Fibroblast of lung (primary cell): Measurements from ENCODE around the gene EEF2K. TPM values are rescaled to one million over a fixed set of nuclear protein-coding genes. Genes with fewer than 3 reads are reported as not detected.

ENCODE experiments used
- DNase-seq, 2 donors: peaks; one replicate each; pipeline versions ENCODE4 v3.0.0 to v3.0.0-alpha.2; 2010; ENCODE audit warnings: low read depth in 2 of 2
- H2AFZ ChIP-seq: 2 replicates; pipeline ENCODE4 v1.5.1; 2012; ENCODE audit warnings: low read length, control low read depth, inconsistent platforms
- H3K27ac ChIP-seq: 2 replicates; pipeline ENCODE4 v1.5.1; 2011; ENCODE audit warnings: low read length, control low read depth; ENCODE audit not compliant: insufficient read depth
- H3K27me3 ChIP-seq: 2 replicates; pipeline ENCODE4 v1.5.1; 2011; ENCODE audit warnings: mild to moderate bottlenecking, low read length; ENCODE audit not compliant: control insufficient read depth, insufficient read depth
- H3K36me3 ChIP-seq: 2 replicates; pipeline ENCODE4 v1.5.1; 2011; ENCODE audit warnings: low read length; ENCODE audit not compliant: control insufficient read depth, insufficient read depth
- H3K4me1 ChIP-seq: 2 replicates; pipeline ENCODE4 v1.5.1; 2011; ENCODE audit warnings: low read length; ENCODE audit not compliant: control insufficient read depth, insufficient read depth; ENCODE audit errors: extremely low read depth
- H3K4me2 ChIP-seq: 2 replicates; pipeline ENCODE4 v1.5.1; 2011; ENCODE audit warnings: low read length, control low read depth; ENCODE audit not compliant: insufficient read depth; ENCODE audit errors: extremely low read depth
- H3K4me3 ChIP-seq, 4 experiments: fragments of 200-600 bp in 1 of 4; sonication (generic) in 1 of 4; replicated peaks in 1 of 4; 2 replicates each; pipeline ENCODE4 v1.5.1; 2011 to 2016; ENCODE audit warnings: low read length in 4 of 4, low read depth in 3 of 4, mild to moderate bottlenecking in 3 of 4, control low read depth in 2 of 4, inconsistent platforms in 1 of 4, mixed read lengths in 1 of 4; ENCODE audit not compliant: insufficient read depth in 1 of 4; ENCODE audit errors: control extremely low read depth in 1 of 4
- H3K79me2 ChIP-seq: 2 replicates; pipeline ENCODE4 v1.5.1; 2012; ENCODE audit warnings: mild to moderate bottlenecking, low read length, inconsistent platforms; ENCODE audit not compliant: control insufficient read depth, insufficient read depth
- H3K9ac ChIP-seq: 2 replicates; pipeline ENCODE4 v1.5.1; 2011; ENCODE audit warnings: mild to moderate bottlenecking, low read length, control low read depth; ENCODE audit not compliant: insufficient read depth
- H3K9me3 ChIP-seq: 2 replicates; pipeline ENCODE4 v1.5.1; 2012; ENCODE audit warnings: low read depth, low read length; ENCODE audit not compliant: control insufficient read depth, insufficient read depth
- H4K20me1 ChIP-seq: 2 replicates; pipeline ENCODE4 v1.5.1; 2011; ENCODE audit warnings: low read length; ENCODE audit not compliant: control insufficient read depth, insufficient read depth; ENCODE audit errors: extremely low read depth
- EZH2 ChIP-seq: IDR thresholded peaks from 2 replicates; pipeline ENCODE4 v1.5.1; 2012; ENCODE audit warnings: low read length, control low read depth, mild to moderate bottlenecking; ENCODE audit errors: missing control alignments
- polyA plus RNA-seq, 2 donors: library from polyadenylated mRNA; depleted of rRNA in 1 of 2; stranded (reverse) in 1 of 2; unstranded in 1 of 2; fragments of >200 nt; gene quantifications; 2 replicates each; pipeline ENCODE4 v1.2.1, GENCODE V29; 2011 to 2012; ENCODE audit warnings: missing spikeins in 1 of 2
- total RNA-seq: library from RNA; depleted of rRNA; stranded (reverse); fragments of >200 nt; gene quantifications from 2 replicates; pipeline ENCODE4 v1.2.1, GENCODE V29; 2014
- TF ChIP-seq, protein P1 (sequence below), 2 donors: IDR thresholded peaks in 1 of 2; conservative IDR thresholded peaks in 1 of 2; 1 replicate in 1 of 2; 2 replicates in 1 of 2; pipeline ENCODE4 v1.5.1; 2011 to 2012; ENCODE audit warnings: low read length in 2 of 2, control low read depth in 1 of 2, inconsistent platforms in 1 of 2, low read depth in 1 of 2, mild to moderate bottlenecking in 1 of 2

Gene EEF2K
- total and polyA plus RNA-seq, 2 donors (not counting 1 experiment from before 2014, with no cell fraction given): 8.9 to 22.6 TPM

DNA sequence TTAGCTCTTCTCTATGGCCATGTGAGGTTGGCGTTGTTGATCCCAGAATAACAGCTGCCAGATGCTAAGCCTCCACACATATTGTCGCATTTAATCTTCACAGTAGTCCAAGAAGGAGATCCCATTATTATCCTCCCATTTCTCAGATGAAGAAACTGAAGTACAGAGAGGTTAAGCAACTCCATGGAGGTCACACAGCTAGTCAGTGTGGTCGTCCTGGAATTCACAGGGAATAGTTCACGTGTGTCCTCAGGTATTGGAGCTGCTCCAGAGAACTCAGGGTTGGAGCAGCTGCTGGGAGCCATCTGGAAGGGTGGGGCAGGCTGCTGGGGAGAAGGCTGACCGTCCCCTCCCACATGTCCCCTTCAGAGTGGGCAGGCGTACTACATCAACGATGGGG is 24.2 kb upstream of the EEF2K start:
- H3K9me3 ChIP-seq: no peaks in the 10 kb centered on the region
- H3K27me3 ChIP-seq: peaks cover 2% of the 10 kb centered on the region
- no peaks in the 10 kb centered on the region for H3K36me3 ChIP-seq
- no peak overlapping the region for H3K4me3 ChIP-seq
- no peak overlapping the region for H3K27ac ChIP-seq
- H3K4me1 ChIP-seq: no peaks in the 10 kb centered on the region
- H3K9ac ChIP-seq: no peak overlapping the region
- DNase-seq: no peak
- TF ChIP-seq, protein P1, sequence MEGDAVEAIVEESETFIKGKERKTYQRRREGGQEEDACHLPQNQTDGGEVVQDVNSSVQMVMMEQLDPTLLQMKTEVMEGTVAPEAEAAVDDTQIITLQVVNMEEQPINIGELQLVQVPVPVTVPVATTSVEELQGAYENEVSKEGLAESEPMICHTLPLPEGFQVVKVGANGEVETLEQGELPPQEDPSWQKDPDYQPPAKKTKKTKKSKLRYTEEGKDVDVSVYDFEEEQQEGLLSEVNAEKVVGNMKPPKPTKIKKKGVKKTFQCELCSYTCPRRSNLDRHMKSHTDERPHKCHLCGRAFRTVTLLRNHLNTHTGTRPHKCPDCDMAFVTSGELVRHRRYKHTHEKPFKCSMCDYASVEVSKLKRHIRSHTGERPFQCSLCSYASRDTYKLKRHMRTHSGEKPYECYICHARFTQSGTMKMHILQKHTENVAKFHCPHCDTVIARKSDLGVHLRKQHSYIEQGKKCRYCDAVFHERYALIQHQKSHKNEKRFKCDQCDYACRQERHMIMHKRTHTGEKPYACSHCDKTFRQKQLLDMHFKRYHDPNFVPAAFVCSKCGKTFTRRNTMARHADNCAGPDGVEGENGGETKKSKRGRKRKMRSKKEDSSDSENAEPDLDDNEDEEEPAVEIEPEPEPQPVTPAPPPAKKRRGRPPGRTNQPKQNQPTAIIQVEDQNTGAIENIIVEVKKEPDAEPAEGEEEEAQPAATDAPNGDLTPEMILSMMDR (conservative IDR thresholded peaks at IDR 0.05 in 1 of 2, IDR thresholded peaks at IDR 0.05 in 1 of 2; ENCODE audit: low read depth in 1 of 2, low read length in 2 of 2): no peak
- no peak for TF ChIP-seq EZH2
- H3K4me2 ChIP-seq: no peak overlapping the region
- H3K79me2 ChIP-seq: no peaks in the 10 kb centered on the region
- H4K20me1 ChIP-seq: no peaks in the 10 kb centered on the region
- H2AFZ ChIP-seq: no peak overlapping the region

DNA sequence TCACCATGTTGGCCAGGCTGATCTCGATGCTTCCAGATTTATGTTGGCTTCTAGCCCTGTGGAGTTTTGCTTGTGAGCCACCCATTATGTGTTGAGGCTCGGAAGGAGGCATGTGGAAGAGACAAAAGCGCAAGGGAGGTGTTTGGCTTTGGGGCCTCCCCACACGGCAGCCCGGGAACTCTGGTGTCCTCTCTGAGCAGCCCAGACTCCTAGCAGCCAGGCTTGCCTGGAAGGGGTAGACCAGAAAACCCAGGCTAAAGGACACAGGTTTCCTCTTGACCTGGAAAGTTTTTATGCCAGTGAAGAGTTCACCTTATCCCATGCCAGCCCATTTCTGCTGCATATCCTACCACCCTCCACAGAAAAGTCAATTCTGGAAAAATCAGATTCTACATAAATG is 22.7 kb upstream of the EEF2K start:
- TF ChIP-seq EZH2: no peak
- TF ChIP-seq, protein P1 (conservative IDR thresholded peaks at IDR 0.05 in 1 of 2, IDR thresholded peaks at IDR 0.05 in 1 of 2; ENCODE audit: low read depth in 1 of 2, low read length in 2 of 2): no peak
- Histone ChIP-seq H3K4me3 (no peak overlapping the region), H4K20me1 (no peaks in the 10 kb centered on the region), H2AFZ (no peak overlapping the region), H3K36me3 (no peaks in the 10 kb centered on the region), H3K27me3 (peaks cover 2% of the 10 kb centered on the region), H3K4me2 (no peak overlapping the region), H3K79me2 (no peaks in the 10 kb centered on the region), H3K27ac (no peak overlapping the region), H3K4me1 (no peaks in the 10 kb centered on the region), H3K9ac (no peak overlapping the region), H3K9me3 (no peaks in the 10 kb centered on the region)
- no peak for DNase-seq

DNA sequence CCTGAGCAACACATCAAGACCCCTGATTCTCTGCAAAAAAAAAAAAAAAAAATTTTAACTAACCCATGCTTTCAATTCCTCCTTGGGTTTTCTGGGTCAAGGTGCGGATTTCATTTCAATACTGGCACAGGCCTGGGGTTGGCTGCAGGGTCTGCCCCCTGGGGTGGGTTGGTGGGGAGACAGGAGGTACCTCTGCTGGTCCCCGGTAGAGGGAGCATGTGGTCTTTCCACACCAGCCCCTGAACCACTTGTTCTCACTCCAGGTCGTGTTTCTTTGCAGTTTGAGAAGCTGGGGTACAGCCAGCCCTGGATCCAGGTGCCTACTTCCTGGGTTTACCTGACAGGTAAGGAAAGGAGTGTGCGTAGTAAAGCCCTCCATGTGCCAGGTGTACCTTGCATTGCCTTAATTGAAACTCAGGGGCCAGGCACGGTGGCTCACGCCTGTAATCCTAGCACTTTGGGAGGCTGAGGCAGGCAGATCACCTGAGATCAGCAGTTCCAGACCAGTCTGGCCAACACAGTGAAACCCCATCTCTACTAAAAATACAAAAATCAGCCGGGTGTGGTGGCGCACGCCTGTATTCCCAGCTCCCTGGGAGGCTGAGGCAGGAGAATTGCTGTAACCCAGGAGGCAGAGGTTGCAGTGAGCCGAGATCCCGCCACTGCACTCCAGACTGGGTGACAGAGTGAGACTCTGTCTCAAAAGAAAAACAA is 22.0 kb upstream of the EEF2K start:
- no peak overlapping the region for H3K4me2 ChIP-seq
- H3K27me3 ChIP-seq: no peaks in the 10 kb centered on the region
- no peaks in the 10 kb centered on the region for H3K36me3 ChIP-seq
- H3K9ac ChIP-seq: no peak overlapping the region
- no peak overlapping the region for H3K4me3 ChIP-seq
- H2AFZ ChIP-seq: no peak overlapping the region
- no peak overlapping the region for H3K27ac ChIP-seq
- H3K9me3 ChIP-seq: no peaks in the 10 kb centered on the region
- H3K79me2 ChIP-seq: no peaks in the 10 kb centered on the region
- no peak for TF ChIP-seq EZH2
- TF ChIP-seq, protein P1 (conservative IDR thresholded peaks at IDR 0.05 in 1 of 2, IDR thresholded peaks at IDR 0.05 in 1 of 2; ENCODE audit: low read depth in 1 of 2, low read length in 2 of 2): peak in 1 of 2 donors; percentile 32
- no peak for DNase-seq
- H3K4me1 ChIP-seq: no peaks in the 10 kb centered on the region
- no peaks in the 10 kb centered on the region for H4K20me1 ChIP-seq
